HG02973 (cell line): ENCODE measurements around the gene RPL3.
"Not testable (repeated sequence)": the region's sequence is repeated elsewhere in the genome, so short reads cannot be mapped to it uniquely, and the experiment has no call there.

ENCODE experiments used
- ATAC-seq: cut with Tn5 transposase; IDR thresholded peaks from one replicate; pipeline ENCODE4 v1.9.1; 2021; ENCODE audit warnings: moderate library complexity; ENCODE audit not compliant: unreplicated experiment

Gene RPL3

DNA sequence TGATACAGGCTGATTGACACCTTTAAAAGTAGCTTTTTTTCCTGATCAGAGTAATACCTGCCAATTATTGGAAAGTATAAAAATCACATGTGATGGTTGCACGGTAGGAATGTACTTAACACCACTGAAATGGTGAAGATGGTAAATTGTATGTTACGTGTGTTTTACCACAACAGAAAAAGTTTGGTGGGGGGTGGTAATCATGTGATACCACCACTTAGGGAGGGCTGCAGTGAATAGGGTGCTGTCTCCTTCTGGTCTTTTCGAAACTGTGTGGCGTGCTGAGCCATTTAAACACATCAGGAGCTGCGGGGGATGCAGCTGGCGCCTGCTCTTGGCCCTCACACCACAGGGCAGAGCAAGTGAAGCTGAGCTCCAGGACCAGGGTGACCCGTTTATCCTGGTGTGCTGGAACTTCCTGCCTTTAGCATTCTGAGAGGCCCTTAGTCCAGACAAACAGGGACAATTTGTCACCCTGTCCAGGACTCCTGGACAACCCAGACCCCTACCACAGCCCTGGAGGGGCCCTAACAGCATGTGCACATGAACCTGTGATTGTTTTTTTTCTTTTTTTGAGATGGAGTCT, 33.0 kb upstream of the RPL3 start:
- no peak for ATAC-seq

DNA sequence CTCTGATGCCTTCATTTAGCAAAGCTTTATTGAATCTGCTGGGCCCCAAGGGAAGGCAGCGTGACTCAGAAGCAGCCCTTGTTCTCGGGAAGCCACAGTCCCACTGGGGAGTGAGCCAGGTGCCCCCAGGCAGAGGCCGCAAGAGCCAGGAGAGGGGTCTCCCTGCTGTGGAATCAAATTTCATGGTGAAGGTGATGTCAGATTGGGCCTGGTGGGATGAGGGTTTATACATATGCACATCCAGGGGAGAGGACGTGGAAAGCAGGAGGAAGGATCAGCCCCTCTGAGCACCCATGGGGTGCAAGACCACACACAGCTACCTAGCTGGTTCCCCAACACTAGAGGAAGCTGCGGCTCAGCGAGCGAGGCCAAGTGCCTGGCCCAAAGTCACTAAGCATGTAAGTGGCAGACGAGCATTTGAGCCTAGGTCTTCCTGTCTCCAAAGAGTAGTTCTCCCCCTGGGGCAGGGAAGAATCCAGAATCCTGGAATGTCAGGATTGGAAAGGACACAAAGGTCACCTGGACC, 32.3 kb upstream of the RPL3 start:
- ATAC-seq, result no peak

DNA sequence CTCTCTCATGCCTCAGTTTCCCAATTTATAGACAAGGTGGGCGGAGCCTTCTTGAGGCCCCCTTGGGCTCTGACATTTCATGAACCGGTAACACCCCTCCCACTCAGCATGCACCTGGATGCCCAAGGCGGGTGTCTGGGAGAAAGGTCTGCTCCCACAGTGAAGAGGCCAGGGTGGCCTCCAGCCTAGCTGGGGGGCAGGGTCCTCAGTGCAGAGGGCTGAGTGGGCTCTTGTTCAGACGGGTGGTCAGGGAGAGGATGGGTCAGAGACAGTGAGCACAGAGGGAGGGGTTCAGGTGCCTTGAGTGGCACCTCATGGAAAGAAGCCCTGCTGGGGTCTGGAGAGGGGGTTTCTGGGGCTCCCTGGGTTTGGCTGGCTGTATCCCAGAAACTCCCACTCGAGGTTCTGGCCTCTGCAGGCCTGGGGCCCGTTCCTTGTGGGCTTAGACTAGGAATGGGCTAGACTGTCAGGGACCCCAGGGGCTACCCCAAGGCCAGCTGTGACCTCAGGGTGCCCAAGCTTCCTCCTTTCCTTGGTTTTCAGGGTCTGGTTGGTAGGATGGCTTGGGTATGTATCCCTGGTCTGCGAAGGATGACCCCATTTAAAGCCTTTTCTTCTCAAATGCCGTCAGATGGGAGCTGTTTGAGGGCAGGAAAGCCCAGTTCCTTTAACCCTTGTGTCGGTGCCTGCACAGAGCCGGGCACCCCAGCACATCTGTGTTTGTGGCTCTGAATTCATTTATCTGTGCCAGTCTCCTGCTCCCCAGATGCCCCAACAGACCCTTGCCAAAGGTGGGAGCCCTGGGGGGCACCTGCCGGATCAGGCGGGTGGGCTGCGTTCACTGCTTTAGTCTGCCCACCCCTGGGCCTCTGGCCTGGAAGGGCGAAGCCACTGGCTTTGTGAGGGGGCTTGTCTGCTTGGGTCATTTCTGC, 31.6 kb upstream of the RPL3 start:
- no peak for ATAC-seq

DNA sequence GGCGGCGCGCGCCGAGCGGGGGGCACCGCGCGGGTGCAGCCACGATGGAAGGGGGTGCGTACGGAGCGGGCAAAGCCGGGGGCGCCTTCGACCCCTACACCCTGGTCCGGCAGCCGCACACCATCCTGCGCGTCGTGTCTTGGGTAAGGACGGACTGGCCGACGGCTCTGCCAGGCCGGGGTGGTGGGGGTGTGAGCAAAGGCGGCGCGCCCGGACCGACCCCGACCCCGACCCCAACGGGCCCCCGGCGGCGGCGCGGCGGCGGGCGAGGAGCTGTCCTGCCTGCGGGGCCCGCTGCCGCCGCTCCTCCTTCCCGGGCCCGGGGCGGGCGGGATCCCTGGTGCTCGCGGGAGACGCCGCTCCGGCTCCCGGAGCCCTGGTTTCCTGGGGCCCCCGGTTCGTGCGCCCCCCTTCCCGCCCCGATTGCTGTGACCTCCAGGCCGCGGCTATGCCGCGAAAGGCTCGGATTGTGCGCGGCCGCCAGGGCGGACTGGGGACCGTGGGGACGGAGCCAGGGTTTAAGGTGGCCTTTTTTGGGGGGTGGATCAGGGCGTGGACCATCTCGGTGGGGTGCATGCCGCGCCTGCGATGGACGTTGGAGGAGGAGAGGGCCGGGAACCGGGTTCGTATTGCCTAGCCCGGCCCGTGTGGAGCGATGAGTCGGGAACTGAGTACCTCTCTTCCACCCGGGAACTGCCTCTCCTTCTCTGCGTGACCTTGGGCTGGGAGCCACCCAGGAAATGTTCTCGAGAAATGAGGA, 30.7 kb upstream of the RPL3 start, which contains the start of gene SYNGR1:
Gene SYNGR1, plus strand, starts transcription at position 25 of the 760 bp plus-strand sequence. Its CDS starts 20 bp downstream, at position 45.
- no peak for ATAC-seq

DNA sequence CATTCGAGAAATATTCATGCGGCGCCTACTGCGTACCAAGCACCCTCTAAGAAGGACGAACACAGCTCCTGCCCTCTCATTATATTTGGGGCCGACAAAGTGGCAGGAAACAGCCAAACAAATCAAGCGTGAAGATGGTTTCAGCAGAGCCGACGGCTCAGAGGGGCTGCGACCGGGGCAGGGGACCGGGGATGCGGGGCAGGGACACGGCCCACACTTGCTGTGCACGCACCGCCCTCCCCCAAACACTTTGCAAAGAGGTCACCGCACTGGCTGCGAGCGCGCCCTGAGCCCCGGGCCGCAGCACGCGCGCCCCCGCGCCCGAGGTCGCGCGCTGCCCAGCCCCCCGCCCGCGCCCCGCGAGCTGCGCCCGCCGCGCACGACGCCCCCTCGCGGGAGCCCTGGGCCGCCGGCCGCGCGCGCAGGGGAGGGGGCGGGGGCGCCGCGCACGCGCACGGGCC, 30.1 kb upstream of the RPL3 start:
- ATAC-seq, result no peak

DNA sequence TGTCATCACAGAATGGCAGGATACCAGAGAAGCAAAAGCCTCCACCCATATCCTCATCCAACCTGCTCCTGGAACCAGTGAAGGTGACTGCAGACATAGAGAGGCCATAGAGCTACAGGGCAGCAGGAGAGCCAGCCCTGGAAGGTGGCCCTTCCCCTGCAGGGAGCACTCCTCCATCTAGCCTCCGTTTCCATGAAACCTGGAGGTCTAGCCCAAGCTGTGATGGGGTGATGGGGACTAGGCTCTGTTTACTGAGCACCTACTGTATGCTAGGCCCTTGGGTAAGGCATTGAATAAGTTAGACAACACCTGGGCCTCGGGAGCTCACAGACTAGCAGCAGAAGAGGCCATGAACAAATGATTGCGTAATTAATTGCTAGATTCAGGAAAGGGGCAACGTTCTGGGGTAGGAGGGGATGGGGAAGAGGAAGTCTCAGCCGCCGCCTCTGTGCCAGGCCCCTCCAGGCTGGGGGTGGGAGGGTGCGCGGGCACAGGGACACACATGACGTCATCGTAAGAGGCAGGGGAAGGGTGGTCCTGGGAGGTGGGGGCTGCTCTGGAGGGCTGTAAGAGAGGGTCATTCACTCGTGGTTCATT, 29.6 kb upstream of the RPL3 start:
- no peak for ATAC-seq

DNA sequence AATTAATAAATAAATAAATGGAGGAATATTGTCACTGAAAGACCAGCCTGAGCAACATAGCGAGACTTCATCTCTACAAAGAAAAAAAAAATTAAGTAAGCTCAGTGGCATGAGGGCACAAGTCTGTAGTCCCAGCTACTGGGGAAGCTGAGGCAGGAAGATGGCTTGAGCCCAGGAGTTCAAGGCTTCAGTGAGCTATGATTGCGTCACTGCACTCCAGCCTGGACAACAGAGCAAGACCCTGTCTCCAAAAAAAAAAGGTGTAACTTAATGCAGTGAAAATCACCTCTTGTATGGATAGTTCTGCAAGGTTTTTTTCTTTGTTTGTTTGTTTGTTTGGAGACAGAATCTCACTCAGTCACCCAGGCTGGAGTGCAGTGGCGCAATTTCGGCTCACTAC, 25.8 kb upstream of the RPL3 start:
- ATAC-seq, result no peak

DNA sequence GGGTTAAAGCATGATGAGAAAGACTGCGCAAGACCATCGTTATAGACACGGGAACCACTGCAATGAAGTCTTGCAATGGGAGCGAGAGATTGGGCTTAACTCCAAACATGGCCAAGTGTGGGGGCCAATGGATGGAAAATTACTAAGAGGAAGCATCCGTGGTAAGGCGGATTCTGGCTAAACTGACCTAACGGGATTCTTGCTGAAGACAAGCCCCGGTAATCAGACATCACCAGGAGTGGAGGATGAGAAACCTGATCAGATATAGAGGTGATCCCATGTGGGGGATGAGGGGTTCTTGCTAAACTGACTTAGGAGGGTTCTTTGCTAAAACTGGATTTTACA, 24.6 kb upstream of the RPL3 start:
- no peak for ATAC-seq

DNA sequence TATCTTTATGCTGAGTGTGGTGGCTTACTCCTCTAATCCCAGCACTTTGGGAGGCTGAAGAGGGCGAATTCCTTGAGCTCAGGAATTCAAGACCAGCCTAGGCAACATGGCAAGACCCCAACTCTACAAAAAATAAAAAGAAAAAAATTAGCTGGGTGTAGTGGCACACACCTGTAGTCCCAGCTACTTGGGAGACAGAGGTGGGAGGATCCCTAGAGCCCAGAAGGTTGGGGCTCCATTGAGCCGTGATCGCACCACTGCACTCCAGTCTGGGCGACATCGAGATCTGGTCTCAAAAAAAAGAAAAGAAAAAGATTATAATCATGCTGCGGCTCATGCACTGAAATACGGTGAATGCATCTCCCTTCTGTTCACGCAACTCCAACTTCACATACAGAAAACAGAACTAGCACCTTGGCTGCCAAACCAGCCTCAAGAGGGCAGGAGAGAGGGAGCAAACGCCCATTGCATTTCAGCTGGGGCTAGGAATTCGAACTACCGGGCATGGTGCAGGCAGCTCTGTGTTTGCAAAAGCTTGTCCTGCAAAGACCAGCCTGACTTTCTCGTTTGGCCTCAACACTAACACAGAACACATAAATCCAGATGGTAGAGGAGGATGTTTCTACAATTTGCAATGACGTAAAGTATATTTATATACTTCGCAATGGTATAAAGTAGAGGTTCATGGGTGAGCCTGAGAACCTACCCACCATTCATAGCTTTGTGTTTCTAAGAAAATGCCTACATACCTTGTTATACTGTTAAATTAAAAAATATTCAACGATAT, 24.0 kb upstream of the RPL3 start:
- ATAC-seq, result no peak

DNA sequence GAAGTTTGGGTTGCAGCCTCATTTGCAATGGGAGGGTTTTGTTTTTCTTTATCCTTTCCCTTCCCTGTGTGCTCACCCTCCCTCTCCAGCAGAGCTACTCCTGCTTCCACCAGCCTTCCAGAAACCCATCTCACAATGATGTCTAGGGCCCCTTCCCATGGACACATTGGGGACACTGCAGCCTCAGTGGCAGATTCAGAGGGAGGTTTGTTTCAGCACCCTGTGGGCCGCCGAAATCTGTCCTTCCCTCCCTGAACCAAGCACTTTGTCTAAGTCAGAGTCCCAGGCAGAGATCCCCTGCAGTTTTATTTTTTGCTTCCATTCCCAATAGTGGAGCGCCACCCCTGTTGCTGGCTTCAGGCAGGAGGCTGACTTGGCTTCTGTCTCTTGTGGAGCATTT, 21.8 kb upstream of the RPL3 start:
- ATAC-seq, result no peak

DNA sequence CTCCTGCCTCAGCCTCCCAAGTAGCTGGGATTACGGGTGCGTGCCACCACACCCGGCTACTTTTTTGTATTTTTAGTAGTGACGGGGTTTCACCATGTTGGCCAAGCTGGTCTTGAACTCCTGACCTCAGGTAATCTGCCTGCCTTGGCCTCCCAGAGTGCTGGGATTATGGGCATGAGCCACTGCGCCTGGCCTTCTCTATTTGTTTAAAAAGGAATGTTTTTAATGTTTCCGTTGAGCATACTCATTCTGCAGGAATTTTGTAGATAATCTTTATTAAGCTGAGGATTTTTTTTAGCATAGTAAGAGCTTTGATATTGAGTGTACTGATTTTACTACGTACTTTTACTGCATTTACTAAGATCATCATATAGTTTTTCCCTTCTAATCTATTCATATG, 20.4 kb upstream of the RPL3 start:
- not testable (repeated sequence) for ATAC-seq

DNA sequence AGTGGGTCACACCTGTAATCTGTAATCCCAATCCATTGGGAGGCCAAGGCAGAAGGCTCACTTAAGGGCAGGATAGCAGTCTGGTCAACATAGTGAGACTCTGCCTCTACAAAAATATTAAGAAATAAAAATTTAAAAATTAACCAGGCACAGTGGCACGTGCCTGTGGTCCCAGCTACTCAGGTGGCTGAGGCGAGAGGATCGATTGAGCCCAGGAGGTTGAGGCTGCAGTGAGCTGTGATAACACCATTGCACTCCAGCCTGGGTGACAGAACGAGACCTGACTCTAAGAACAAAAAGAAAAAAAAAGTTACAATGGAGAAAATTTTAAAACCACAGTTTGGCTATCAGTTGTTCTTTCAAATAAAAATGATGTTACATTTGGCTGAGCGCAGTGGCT, 17.0 kb upstream of the RPL3 start:
- no peak for ATAC-seq

DNA sequence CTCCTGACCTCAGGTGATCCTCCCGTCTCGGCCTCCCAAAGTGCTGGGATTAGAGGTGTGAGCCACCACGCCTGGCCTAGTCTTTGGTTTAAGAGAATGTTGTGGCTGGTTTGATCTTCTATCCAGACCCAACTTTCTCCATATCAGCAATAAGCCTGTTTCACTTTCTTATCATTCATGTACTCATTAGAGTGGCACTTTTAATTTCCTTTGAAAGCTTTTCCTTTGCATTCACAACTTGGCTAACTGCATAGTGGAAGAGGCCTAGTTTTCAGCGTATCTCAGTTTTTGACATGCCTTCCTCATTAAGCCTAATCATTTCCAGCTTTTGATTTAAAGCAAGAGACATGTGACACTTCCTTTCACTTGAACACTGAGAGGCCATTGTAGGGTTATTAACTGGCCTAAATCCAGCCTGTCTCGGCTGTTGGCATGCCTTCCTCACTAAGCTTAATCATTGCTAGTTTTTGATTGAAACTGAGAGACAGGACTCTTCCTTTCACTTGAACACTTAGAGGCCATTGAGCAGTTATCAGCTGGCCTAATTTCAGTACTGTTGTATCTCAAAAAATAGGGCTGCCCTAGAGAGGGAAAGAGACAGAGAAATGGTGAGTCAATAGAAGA, 13.1 kb upstream of the RPL3 start:
- ATAC-seq, result no peak

DNA sequence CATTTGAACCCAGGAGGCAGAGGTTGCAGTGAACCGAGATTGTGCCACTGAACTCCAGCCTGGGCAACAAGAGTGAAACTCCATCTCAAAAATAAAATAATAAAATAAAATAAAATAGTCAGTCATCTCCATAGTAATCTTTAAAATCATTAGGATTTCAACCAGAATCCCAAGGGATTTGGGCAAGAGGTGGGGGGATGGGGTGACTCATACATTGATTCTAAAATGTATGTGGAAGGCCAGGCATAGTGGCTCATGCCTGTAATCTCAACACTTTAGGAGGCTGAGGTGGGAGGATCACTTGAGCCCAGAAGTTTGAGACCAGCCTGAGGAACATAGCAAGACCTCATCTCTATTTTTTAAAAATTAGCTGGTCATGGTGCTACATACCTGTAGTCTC, 11.1 kb upstream of the RPL3 start:
- not testable (repeated sequence) for ATAC-seq

DNA sequence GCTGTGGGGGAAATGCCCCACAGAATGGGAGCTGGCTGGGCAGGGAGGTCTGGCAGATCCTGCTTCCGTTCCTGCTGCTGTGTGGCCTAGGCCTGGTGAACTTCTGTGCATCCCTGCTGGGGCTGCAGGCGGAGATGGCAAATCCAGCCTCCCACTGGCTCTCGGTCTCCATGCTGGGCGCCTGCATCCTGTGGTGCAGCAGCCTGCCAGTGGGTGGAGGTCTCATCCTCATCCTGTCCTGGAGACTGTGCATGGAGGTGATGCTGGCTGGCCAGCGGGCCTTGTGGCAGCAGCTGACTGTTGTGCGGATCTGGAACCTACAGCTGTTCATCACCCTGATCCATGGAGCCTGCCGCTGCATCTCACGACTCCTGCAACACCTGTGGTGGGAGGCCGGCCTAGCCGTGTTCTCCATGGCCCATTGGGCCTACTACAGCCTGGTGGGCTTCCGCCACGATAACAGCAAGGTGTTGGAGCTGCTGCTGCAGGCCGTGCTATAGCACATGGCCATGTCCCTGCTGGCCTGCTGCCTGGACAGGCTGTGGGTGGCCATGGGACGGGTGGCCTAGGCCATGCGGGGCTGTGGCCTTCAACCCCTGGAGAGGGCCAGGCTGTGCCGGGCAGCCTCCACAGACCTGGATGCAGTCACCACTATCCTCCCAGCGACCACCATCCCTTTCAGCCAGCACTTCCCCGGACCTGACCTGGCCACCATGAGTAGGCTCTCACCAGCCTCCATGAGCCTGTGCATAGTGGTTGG, 8.8 kb upstream of the RPL3 start:
- no peak for ATAC-seq

DNA sequence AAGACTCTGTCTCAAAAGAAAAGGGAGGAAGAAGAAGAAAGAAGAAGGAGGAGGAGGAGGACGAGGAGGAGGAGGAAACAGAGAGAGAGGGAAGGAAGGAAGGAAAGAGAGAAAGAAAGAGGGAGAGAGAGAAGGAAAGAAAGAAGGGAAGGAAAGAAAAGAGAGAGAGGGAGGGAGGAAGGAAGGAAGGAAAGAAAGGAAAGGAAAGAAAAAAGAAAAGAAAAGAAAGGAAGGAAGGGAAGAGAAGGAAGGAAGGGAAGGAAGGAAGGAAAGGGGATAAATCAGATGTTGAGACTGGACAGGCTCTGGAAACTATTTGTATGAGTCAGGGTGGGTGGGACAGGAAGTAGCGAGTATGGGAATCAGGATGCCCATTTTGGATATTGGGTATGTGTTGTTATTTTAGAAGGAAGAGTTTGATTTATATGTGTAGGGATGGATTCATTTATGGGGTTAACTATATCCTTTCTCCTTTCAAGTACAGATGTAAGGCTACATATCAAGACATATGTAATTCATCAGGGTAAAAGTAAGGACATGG, 6.0 kb upstream of the RPL3 start:
- ATAC-seq, result no peak

DNA sequence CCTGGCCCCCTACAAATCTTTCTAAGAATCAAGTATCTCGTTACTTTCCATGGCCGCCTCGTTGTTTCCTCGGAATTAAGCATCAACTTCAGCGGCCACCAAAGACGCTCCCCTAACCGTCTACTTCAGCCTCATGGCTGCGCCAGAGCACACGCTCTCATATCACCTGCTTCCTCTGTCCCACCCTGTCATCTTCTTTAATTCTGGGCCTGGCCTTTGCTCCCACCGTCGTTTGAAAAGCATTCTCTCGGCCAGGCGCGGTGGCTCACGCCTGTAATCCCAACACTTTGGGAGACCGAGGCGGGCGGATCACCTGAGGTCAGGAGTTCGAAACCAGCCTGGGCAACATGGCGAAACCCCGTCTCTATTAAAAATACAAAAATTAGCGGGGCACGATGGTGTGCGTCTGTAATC, 1.2 kb upstream of the RPL3 start:
- not testable (repeated sequence) for ATAC-seq

DNA sequence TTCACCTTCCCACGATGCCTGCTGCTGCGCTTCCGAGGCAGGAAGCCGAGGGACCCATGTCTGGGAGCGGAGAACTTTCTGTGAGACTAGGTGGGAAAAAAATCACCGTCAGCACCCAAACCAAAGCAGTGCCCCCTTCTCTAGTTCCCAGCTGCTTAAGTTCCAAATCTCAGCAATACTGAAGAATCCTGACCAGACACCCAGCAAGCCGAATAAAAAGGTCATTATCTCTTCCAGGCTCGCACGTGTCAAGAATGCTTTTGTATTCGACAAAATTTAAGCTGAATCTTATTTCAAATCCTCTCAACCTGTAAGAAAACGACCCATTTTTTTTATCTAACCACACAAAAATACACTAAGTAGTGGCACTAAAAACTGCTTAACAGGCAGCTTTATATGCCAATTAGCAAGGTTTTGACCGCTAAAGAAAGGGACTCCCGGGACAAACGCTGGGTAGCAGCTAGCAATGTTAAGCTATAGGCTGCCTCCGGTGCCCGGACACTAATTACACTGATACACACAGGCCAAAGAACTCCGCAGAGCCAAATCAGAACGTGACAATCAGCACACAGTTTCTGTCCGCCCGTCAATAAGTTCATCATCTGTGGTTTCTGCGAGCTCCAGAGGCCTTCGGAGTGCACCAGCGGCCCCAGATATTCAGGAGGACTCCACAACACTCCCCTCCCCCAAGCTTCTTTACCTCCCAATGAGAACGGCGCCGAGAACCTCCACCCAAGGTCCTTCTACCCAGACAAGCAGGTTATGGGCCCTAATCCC, 728 bp downstream of the RPL3 start:
- no peak for ATAC-seq
